Hepatocyte (in vitro differentiated cells): ENCODE results near the gene TECTB.

Experiments used
- EZH2 ChIP-seq: fragments of 200-600 bp; sonication (generic); IDR thresholded peaks from 2 replicates; pipeline ENCODE4 v1.6.1; 2016; ENCODE audit warnings: antibody characterized with exemption, mild to moderate bottlenecking, borderline replicate concordance
- EZH2phosphoT487 ChIP-seq: fragments of 200-600 bp; sonication (generic); IDR thresholded peaks from one replicate; pipeline ENCODE4 v1.6.1; 2018; ENCODE audit warnings: antibody characterized with exemption, mild to moderate bottlenecking, low read depth, moderate library complexity; ENCODE audit not compliant: unreplicated experiment, severe bottlenecking
- TF ChIP-seq, protein P1 (sequence below): fragments of 200-600 bp; sonication (generic); IDR thresholded peaks from 2 replicates; pipeline ENCODE4 v1.5.1; 2016; ENCODE audit warnings: antibody characterized with exemption, mild to moderate bottlenecking; ENCODE audit not compliant: poor library complexity

GRCh38 chr10:112348759-112349158 lies 65.6 kb downstream of the TECTB start:
- TF ChIP-seq, protein P1, sequence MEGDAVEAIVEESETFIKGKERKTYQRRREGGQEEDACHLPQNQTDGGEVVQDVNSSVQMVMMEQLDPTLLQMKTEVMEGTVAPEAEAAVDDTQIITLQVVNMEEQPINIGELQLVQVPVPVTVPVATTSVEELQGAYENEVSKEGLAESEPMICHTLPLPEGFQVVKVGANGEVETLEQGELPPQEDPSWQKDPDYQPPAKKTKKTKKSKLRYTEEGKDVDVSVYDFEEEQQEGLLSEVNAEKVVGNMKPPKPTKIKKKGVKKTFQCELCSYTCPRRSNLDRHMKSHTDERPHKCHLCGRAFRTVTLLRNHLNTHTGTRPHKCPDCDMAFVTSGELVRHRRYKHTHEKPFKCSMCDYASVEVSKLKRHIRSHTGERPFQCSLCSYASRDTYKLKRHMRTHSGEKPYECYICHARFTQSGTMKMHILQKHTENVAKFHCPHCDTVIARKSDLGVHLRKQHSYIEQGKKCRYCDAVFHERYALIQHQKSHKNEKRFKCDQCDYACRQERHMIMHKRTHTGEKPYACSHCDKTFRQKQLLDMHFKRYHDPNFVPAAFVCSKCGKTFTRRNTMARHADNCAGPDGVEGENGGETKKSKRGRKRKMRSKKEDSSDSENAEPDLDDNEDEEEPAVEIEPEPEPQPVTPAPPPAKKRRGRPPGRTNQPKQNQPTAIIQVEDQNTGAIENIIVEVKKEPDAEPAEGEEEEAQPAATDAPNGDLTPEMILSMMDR: no peak
- TF ChIP-seq EZH2 (no peak), EZH2phosphoT487 (no peak)
